HepG2 (cell line): Measurements from ENCODE around the gene LRIF1. TPM values are rescaled to one million over a fixed set of nuclear protein-coding genes. Genes with fewer than 3 reads are reported as not detected.

Experiments used
- ATF2 ChIP-seq: sonication (generic); formaldehyde crosslinking; IDR thresholded peaks from 2 replicates; pipeline ENCODE4 v1.4.0; 2020; ENCODE audit warnings: missing genetic modification reagents
- CHCHD3 ChIP-seq: sonication (generic); formaldehyde crosslinking; IDR thresholded peaks from 2 replicates; pipeline ENCODE4 v1.8.0; 2022; ENCODE audit warnings: mild to moderate bottlenecking, missing genetic modification reagents, moderate library complexity
- FOXJ3 ChIP-seq: sonication (generic); formaldehyde crosslinking; IDR thresholded peaks from 2 replicates; pipeline ENCODE4 v1.4.0; 2020; ENCODE audit warnings: missing genetic modification reagents, mild to moderate bottlenecking, borderline replicate concordance
- IKZF4 ChIP-seq: sonication (generic); formaldehyde crosslinking; IDR thresholded peaks from 2 replicates; pipeline ENCODE4 v1.5.1; 2020; ENCODE audit warnings: borderline replicate concordance, mild to moderate bottlenecking, low read depth, missing genetic modification reagents; ENCODE audit errors: not compliant biosample characterization
- KAT2B ChIP-seq: fragments of 150-350 bp; IDR thresholded peaks from 2 replicates; pipeline ENCODE4 v1.6.1; 2014; ENCODE audit warnings: low read depth, low read length, borderline replicate concordance
- MATR3 ChIP-seq: sonication (generic); formaldehyde crosslinking; IDR thresholded peaks from 2 replicates; pipeline ENCODE4 v1.4.0; 2020; ENCODE audit warnings: missing genetic modification reagents
- NFE2L2 ChIP-seq: fragments of 150-350 bp; IDR thresholded peaks from 2 replicates; pipeline ENCODE4 v1.6.1; 2014; ENCODE audit warnings: low read length
- NR0B2 ChIP-seq: sonication (generic); formaldehyde crosslinking; IDR thresholded peaks from 2 replicates; pipeline ENCODE4 v1.4.0; 2020; ENCODE audit warnings: mild to moderate bottlenecking, missing genetic modification reagents
- RARA ChIP-seq: IDR thresholded peaks from 2 replicates; pipeline ENCODE4 v1.6.1; 2016; ENCODE audit warnings: missing genetic modification reagents, missing compliant biosample characterization
- SP1 ChIP-seq, 2 experiments: fragments of 450-650 bp in 1 of 2; sonication (generic) in 1 of 2; formaldehyde crosslinking in 1 of 2; IDR thresholded peaks; 2 replicates each; pipeline versions ENCODE4 v1.4.0 to v1.6.1; 2016 to 2020; ENCODE audit warnings: missing genetic modification reagents in 1 of 2
- ZBTB26 ChIP-seq: IDR thresholded peaks from 2 replicates; pipeline ENCODE4 v1.6.1; 2016; ENCODE audit warnings: missing compliant biosample characterization, missing genetic modification reagents, borderline replicate concordance
- ZFAT ChIP-seq: sonication (generic); formaldehyde crosslinking; conservative IDR thresholded peaks from 2 replicates; pipeline ENCODE4 v1.8.1; 2023; ENCODE audit warnings: missing genetic modification reagents, inconsistent platforms
- ZKSCAN1 ChIP-seq: fragments of 150-350 bp; IDR thresholded peaks from 2 replicates; pipeline ENCODE4 v1.6.1; 2014; ENCODE audit warnings: low read length
- ZNF20 ChIP-seq: sonication (generic); formaldehyde crosslinking; IDR thresholded peaks from 2 replicates; pipeline ENCODE4 v1.4.0; 2020; ENCODE audit warnings: mild to moderate bottlenecking, moderate library complexity, missing genetic modification reagents
- ZNF230 ChIP-seq: sonication (generic); formaldehyde crosslinking; IDR thresholded peaks from 2 replicates; pipeline ENCODE4 v1.4.0; 2020; ENCODE audit warnings: mild to moderate bottlenecking, missing genetic modification reagents
- ZNF33B ChIP-seq: sonication (generic); formaldehyde crosslinking; IDR thresholded peaks from 2 replicates; pipeline ENCODE4 v1.5.1; 2020; ENCODE audit warnings: mild to moderate bottlenecking, missing genetic modification reagents
- ZNF513 ChIP-seq: sonication (generic); formaldehyde crosslinking; conservative IDR thresholded peaks from 2 replicates; pipeline ENCODE4 v1.5.0; 2020; ENCODE audit warnings: missing genetic modification reagents
- ZNF546 ChIP-seq: sonication (generic); formaldehyde crosslinking; conservative IDR thresholded peaks from 2 replicates; pipeline ENCODE4 v1.8.1; 2023; ENCODE audit warnings: mild to moderate bottlenecking, missing genetic modification reagents
- ZNF766 ChIP-seq: sonication (generic); formaldehyde crosslinking; IDR thresholded peaks from 2 replicates; pipeline ENCODE4 v1.5.0; 2020; ENCODE audit warnings: missing genetic modification reagents, borderline replicate concordance
- ZNF878 ChIP-seq: sonication (generic); formaldehyde crosslinking; IDR thresholded peaks from 2 replicates; pipeline ENCODE4 v1.8.1; 2023; ENCODE audit warnings: mild to moderate bottlenecking, missing genetic modification reagents, moderate library complexity
- ZSCAN25 ChIP-seq: sonication (generic); formaldehyde crosslinking; IDR thresholded peaks from 2 replicates; pipeline ENCODE4 v1.8.0; 2022; ENCODE audit warnings: mild to moderate bottlenecking, missing genetic modification reagents
- polyA plus RNA-seq, 8 experiments: library from polyadenylated mRNA; depleted of rRNA in 3 of 8; stranded (reverse) in 7 of 8; unstranded in 1 of 8; fragments of >200 nt; fragmentation: Illumina TruSeq in 4 of 8; extraction: Trizol in 4 of 8; gene quantifications; 2 replicates each; pipeline versions ENCODE4 v1.2.1 to v1.2.3, GENCODE V29; 2011 to 2016; ENCODE audit warnings: low read depth in 4 of 8, missing spikeins in 1 of 8, mixed read lengths in 1 of 8; ENCODE audit not compliant: insufficient read depth in 1 of 8
- total RNA-seq, 5 experiments: library from RNA; depleted of rRNA; stranded (reverse); fragments of >200 nt; fragmentation: Illumina TruSeq; extraction: Trizol; gene quantifications; 2 replicates each; pipeline ENCODE4 v1.2.3, GENCODE V29; 2016; ENCODE audit warnings: low read depth in 1 of 5
- TF ChIP-seq, protein P1 (sequence below): sonication (generic); formaldehyde crosslinking; IDR thresholded peaks from 2 replicates; pipeline ENCODE4 v1.4.0; 2020; ENCODE audit warnings: missing genetic modification reagents

Gene LRIF1
- total and polyA plus RNA-seq, 2 of the 13 experiments (the other 11 are each of a cell fraction or from before 2014, with no cell fraction given) = 18.4 to 42.4 TPM

DNA sequence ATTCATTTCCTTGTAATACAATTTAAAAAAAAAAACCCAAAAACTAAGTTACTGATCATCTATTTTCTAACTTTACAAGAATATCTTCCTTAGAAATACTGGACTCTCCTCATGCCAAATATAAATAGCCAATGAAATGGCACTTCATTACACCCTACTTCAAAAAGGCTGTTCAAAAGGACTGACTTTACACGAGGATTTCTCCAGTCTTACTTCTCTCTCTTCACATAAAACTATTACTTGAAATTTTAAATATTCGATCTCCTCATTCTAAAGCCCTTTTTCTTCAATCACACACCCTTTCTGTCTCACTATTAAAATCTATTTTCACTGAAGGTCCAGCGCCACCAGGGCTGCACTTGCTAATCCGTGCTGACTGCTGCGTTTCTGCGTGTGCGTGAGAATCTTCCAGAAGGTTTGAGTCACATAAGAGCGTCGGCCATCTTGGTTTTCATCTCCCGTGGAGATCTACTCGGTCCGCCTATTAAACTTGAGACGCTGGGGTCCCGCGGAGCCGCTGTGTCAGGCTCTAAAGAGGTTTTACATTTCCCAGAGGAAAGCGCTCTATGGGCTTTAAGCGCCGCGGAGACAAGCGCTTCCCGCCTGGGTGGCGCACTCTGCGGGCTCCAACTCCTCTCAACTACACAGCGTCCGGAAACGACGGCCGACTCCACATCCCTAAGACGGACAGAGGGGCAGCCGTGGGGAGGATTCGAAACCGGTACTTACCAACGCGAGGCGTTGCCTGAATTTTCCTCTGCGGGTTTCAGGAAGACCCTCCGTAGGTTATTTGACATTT is 631 bp downstream of the LRIF1 start (continued):
- TF ChIP-seq ZBTB26 (CRISPR knock-in tag) (0 out of 2 replicates have a peak, but pooled peaks have one; percentile 38), RARA (peak; percentile 34; the same call in 1 of the 2 replicates), ZNF766 (0 out of 2 replicates have a peak, but pooled peaks have one; percentile 49), ZNF230 (CRISPR knock-in tag) (no peak), IKZF4 (CRISPR knock-in tag) (peak; percentile 81), MATR3 (CRISPR knock-in tag) (no peak), ZNF20 (CRISPR knock-in tag) (peak; percentile 81; the same call in 1 of the 2 replicates), ZNF546 (CRISPR knock-in tag) (peak; percentile 90; the same call in 1 of the 2 replicates), ZNF878 (peak; percentile 86; the same call in 1 of the 2 replicates), ZKSCAN1 (no peak), ATF2 (no peak), CHCHD3 (CRISPR knock-in tag) (no peak), ZNF513 (CRISPR knock-in tag) (no peak), SP1 (IDR thresholded peaks at IDR 0.05) (no peak), SP1 (CRISPR knock-in tag; IDR thresholded peaks at IDR 0.05) (no peak), ZNF33B (CRISPR knock-in tag) (peak; percentile 58; the same call in 1 of the 2 replicates), NR0B2 (CRISPR knock-in tag) (no peak), KAT2B (no peak), ZFAT (CRISPR knock-in tag) (no peak), ZSCAN25 (CRISPR knock-in tag) (no peak), FOXJ3 (no peak), NFE2L2 (no peak)
- TF ChIP-seq, protein P1, sequence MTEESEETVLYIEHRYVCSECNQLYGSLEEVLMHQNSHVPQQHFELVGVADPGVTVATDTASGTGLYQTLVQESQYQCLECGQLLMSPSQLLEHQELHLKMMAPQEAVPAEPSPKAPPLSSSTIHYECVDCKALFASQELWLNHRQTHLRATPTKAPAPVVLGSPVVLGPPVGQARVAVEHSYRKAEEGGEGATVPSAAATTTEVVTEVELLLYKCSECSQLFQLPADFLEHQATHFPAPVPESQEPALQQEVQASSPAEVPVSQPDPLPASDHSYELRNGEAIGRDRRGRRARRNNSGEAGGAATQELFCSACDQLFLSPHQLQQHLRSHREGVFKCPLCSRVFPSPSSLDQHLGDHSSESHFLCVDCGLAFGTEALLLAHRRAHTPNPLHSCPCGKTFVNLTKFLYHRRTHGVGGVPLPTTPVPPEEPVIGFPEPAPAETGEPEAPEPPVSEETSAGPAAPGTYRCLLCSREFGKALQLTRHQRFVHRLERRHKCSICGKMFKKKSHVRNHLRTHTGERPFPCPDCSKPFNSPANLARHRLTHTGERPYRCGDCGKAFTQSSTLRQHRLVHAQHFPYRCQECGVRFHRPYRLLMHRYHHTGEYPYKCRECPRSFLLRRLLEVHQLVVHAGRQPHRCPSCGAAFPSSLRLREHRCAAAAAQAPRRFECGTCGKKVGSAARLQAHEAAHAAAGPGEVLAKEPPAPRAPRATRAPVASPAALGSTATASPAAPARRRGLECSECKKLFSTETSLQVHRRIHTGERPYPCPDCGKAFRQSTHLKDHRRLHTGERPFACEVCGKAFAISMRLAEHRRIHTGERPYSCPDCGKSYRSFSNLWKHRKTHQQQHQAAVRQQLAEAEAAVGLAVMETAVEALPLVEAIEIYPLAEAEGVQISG = no peak
